ENCODE results near the gene LLPH. TPM values are rescaled to one million over a fixed set of nuclear protein-coding genes. Genes with fewer than 3 reads are reported as not detected.

Gene LLPH
- total RNA-seq, 1 donor from 2014 or later: 18.1 TPM

- no peak for ATAC-seq
- intact Hi-C loops (cut with DNase I): no loop called here
- peak; percentile 55 for DNase-seq (ENCODE audit: missing footprints)
Measured at GRCh38 chr12:66070378-66071120, 60.0 kb downstream of the LLPH start.

- intact Hi-C loops (cut with DNase I): no loop called here
- ATAC-seq: no peak
Measured at GRCh38 chr12:66066929-66067523, 63.5 kb downstream of the LLPH start.

More at GRCh38 chr12:66066929-66067523, 63.5 kb downstream of the LLPH start:
- DNase-seq (ENCODE audit: missing footprints): no peak

Other genes with a start within 250 kb of the LLPH start
- 67.6 TPM for gene TMBIM4, start 39.2 kb upstream of the LLPH start, total RNA-seq
- gene IRAK3, start 58.5 kb upstream of the LLPH start, total RNA-seq: 5.0 TPM
- 0.89 TPM for gene HELB, start 171.7 kb upstream of the LLPH start, total RNA-seq